ENCODE measurements around the gene DOK1. TPM values are rescaled to one million over a fixed set of nuclear protein-coding genes. Genes with fewer than 3 reads are reported as not detected.

The DOK1 gene
- total RNA-seq, 1 experiment from 2014 or later = 4.9 TPM

Other genes starting within 250 kb of the DOK1 start
- gene SLC4A5, start 211.3 kb upstream of the DOK1 start, total RNA-seq (2014; rRNA removed; shearing (Covaris generic)) = 0.90 and 1.1 TPM in 2 replicates
- gene DCTN1, start 174.4 kb upstream of the DOK1 start, total RNA-seq (2014; rRNA removed; shearing (Covaris generic)) = 100 and 105 TPM in 2 replicates
- 0.83 and 1.6 TPM in 2 replicates for gene C2orf81, start 133.1 kb upstream of the DOK1 start, total RNA-seq (2014; rRNA removed; shearing (Covaris generic))
- gene WDR54, start 133.0 kb upstream of the DOK1 start, total RNA-seq (2014; rRNA removed; shearing (Covaris generic)) = 38.0 and 55.5 TPM in 2 replicates
- gene RTKN, start 112.8 kb upstream of the DOK1 start, total RNA-seq (2014; rRNA removed; shearing (Covaris generic)) = 93.4 and 107 TPM in 2 replicates
- 9.6 and 11.3 TPM in 2 replicates for gene INO80B, start 99.6 kb upstream of the DOK1 start, total RNA-seq (2014; rRNA removed; shearing (Covaris generic))
- 81.0 and 88.9 TPM in 2 replicates for gene WBP1, start 96.3 kb upstream of the DOK1 start, total RNA-seq (2014; rRNA removed; shearing (Covaris generic))
- 91.2 and 98.8 TPM in 2 replicates for gene MOGS, start 89.3 kb upstream of the DOK1 start, total RNA-seq (2014; rRNA removed; shearing (Covaris generic))
- gene MRPL53, start 82.0 kb upstream of the DOK1 start, total RNA-seq (2014; rRNA removed; shearing (Covaris generic)) = 25.9 and 34.1 TPM in 2 replicates
- 9.8 and 12.0 TPM in 2 replicates for gene CCDC142, start 71.7 kb upstream of the DOK1 start, total RNA-seq (2014; rRNA removed; shearing (Covaris generic))
- gene TTC31, start 71.6 kb upstream of the DOK1 start, total RNA-seq (2014; rRNA removed; shearing (Covaris generic)) = 20.4 and 22.5 TPM in 2 replicates
- 0.11 and 0.17 TPM in 2 replicates for gene LBX2, start 55.1 kb upstream of the DOK1 start, total RNA-seq (2014; rRNA removed; shearing (Covaris generic))
- gene PCGF1, start 47.0 kb upstream of the DOK1 start, total RNA-seq (2014; rRNA removed; shearing (Covaris generic)) = 12.4 and 15.1 TPM in 2 replicates
- gene TLX2, start 40.3 kb upstream of the DOK1 start, total RNA-seq (2014; rRNA removed; shearing (Covaris generic)) = not detected in 2 replicates
- gene DQX1, start 28.5 kb upstream of the DOK1 start, total RNA-seq (2014; rRNA removed; shearing (Covaris generic)) = 0.10 and 0.78 TPM in 2 replicates
- gene AUP1, start 25.0 kb upstream of the DOK1 start, total RNA-seq (2014; rRNA removed; shearing (Covaris generic)) = 99.5 and 105 TPM in 2 replicates
- gene HTRA2, start 24.8 kb upstream of the DOK1 start, total RNA-seq (2014; rRNA removed; shearing (Covaris generic)) = 27.0 and 39.6 TPM in 2 replicates
- gene LOXL3, start 778 bp upstream of the DOK1 start, total RNA-seq (2014; rRNA removed; shearing (Covaris generic)) = 6.6 and 7.7 TPM in 2 replicates
- gene M1AP, start 93.6 kb downstream of the DOK1 start, total RNA-seq (2014; rRNA removed; shearing (Covaris generic)) = 3.9 and 4.8 TPM in 2 replicates
- gene SEMA4F, start 99.5 kb downstream of the DOK1 start, total RNA-seq (2014; rRNA removed; shearing (Covaris generic)) = 1.1 and 1.3 TPM in 2 replicates

Measured in H7 (cell line).